Measurements from ENCODE around the gene TRIM66.

Gene TRIM66

DNA sequence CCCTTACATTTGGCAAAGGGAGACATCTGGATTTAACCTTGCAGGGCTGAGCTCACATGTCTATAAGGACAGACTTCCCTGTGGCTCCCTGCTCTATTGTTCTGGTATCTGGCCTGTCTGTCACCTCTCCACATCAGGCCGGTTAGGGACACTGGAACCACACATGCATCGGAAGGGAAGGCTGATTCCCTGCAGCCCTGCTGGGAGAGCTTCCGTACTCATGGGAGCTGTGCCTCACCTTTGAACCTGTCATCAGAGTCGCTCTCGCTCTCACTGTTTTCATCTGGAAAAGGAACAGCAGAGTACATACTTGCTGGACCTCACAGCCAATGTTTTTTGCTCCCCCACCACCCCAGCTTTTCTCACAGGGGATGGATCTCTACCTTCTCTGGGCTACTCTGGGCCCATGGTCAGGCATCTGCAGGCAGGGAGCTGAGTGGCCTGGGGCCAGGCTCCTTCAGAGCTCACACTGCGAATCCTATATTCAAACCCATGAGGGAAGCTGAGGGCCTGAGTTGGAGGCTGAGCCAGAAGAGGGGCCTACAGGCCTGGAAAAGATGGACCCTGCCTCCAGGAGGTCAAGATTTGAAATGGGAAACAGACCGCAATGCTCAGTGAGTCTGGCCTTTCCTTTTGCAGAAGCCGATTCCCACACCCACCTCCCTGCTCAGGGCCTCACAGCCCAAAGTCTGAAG lies 31.4 kb upstream of the TRIM66 start:
- DNase-seq, result no peak

DNA sequence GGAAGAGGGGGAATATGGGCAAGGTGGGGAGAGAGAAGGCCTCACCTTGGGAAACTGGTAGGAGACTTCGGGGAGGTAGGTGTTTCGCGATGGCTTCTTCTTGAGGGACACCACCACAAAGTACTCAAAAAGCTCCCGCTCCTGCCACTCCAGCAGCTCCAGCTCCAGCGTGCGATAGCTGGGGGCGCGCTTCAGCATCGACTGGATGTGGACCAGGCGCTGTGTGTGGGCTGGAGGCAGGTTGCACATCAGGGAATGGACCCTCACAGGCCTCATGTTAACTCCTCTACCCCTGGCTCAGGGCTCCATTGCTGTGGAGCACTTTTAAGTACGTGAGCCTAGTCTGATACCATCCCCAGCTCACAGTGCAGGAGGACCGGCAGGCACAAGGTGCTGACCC lies 30.0 kb upstream of the TRIM66 start:
- DNase-seq, result no peak

DNA sequence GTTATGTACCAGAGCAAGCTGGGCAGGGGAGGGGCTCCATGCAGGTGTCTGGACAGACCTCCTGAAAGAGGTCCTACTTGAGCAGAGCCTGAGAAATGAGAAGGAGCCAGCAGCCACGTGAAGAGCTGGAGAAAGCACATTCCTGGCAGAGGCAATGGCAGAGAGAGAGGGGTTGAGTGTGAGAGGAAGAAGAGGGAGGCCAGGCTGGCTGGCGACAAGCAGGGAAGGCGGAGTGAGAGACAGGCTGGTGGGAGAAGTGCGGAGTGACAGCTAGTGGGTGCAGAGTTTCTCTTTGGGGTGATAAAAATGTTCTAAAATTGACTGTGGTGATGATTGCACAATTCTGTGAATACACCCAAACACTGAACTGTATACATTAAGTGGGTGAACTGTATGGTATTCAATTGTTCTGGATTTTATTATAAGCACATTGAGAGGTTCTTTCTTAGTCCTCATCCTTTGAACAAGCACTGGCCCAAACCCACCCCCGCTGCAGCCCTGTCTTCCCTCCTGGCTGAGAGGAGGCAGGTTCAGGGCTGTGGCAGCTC lies 29.5 kb upstream of the TRIM66 start:
- no peak for DNase-seq

DNA sequence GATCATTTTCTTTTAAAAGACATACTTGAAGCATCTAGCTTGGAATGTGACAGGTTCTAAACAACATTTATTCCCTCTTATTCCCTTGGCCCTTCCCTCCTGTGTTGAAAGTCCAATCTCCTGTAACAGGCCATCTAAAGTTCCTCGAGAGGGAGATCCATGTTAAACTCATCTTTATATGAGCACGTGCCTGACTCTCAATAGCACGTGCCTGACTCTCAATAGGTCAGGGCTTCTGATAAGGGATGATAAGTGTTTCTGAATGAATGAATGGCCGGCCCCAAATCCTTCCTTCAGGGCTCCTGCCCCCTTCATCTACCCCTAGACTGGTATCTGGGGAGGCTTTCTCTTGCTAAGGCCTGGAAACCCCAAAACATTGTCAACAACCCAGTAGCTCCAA lies 27.3 kb upstream of the TRIM66 start:
- no peak for DNase-seq

DNA sequence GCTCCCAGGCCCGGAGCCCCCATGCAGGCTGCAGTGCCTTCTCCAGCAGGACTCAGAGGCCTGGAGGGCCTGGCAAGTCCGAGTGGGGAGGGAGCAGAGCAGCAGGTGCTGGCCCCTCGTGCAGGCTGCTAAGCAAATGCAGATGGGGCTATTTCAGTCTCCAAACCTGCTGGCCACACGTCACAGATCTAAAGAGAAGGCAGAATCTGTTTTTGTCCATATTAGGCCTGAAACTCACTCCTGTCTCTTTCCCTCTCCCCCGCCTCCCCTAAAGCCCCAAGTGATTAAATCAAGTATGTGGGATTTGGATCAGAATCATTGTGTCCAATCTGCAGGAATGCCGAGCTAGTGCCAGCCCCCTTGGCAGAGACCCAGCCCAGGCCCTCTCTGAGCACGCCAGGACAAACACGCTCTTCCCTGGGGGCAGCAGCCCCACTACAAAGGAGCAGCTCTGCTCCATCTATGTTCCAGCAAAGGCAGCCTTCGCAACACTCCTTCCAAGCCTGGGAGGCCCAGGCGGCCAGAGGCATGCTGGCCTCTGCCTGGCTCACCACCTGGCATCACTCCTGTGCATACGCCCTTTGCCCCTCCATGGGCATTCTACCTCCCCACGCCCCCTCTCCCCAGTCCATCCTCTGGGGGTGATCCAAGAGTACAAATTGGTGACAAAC lies 26.7 kb upstream of the TRIM66 start:
- peak; percentile 98 for DNase-seq

DNA sequence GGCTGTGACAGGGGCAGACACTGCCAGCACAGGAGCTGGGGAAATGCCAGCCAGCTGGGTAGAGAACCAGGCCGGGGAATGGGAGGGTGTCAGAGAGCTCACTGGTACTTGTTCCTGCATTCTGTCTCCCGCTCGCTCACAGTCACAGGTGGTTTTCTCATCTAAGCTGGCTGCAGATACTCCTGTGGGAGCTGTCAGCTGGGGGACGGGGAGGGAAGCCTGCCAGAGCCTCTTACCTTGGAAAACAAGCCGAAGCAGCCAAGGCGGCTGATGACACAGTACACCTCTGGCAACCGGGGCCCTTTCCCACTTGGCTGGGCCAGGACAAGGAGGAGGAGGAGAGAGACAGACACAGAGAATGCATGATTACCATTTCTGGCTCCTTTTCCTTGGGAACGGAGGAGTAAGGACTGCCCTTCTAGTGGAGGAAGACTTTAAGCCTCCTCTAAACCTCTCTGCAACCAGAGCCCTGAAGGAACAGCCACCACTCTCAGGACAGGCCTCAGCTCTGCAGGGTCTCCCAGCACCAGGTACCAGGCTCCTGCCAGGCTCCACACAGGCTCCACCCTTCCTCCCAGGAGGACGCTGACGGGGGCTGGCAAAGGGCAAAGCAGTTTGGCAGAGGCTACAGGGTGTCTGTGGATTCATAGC lies 25.2 kb upstream of the TRIM66 start:
- peak; percentile 37 for DNase-seq

DNA sequence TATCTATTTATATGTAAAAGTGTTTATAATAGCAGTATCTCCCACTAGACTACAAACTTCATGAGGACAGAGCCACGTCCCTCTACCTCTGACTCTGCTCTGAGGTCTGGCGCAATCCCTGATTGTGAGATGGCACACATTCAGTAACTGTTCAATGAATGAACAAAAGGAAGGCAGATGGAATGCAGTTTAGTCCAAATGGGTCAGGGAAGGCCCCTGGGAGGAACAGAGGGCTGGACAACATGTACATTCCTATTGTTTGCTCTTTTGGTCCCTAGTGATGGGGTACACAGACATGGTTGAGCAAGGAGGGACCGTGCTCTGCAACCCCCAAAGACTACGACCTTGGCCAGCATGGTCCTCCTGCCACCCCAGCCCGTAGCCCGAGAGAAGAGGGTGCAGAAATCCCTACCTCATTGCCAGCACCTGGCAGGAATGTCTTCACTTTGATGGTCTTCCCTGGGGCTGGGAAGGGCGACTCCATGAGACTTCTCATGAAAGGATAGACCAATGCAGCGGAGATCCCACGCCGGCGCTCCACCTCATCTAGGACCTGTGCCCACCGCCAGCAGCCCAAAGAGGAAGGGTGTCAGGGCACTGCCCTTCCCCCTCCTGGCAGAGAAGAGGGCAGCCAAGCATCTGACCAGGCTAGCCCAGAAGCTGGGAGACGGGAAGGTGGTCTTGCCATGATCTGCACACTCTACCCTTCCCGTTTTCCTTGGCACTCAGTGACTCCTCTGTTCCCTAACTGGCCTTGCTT lies 24.4 kb upstream of the TRIM66 start:
- DNase-seq, result no peak

DNA sequence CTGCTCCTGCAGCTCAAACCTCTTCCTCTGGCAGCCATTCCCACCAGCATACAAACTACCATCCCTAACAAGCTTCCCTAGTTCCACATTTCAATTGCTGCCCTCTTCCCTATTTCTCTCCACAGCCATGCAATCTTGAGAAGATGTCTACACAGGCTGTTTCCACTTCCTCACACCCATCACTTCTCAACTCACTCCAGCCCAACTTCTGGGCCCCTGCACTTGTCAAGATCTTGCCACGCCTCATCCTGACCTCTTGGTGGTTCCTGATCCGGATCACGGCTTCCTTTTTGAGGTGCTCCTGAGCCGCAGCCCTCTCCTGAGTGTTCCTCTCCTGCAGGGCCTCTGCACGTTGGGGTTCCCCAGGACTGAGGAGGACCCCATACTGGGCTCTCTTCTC lies 22.7 kb upstream of the TRIM66 start:
- DNase-seq, result no peak

DNA sequence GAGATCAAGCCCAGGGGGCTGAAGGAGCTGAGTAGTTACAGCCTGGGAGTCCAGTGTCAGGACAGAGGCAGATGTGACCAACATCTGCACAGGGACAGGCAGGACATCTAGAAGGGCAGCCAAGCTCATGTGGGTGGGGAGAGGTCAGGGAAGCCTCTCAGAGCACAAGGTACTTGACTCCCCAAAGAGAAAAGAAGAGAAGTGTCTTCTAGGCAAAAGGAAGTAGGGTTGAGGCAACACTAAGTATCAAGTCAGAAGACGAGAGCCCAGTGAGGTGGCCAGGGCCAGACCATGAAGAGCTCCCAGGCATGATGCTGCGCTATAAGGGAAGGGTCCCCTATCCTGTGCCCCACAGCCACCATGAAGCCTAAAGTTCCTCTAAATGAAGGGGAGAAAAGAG lies 21.7 kb upstream of the TRIM66 start:
- no peak for DNase-seq

DNA sequence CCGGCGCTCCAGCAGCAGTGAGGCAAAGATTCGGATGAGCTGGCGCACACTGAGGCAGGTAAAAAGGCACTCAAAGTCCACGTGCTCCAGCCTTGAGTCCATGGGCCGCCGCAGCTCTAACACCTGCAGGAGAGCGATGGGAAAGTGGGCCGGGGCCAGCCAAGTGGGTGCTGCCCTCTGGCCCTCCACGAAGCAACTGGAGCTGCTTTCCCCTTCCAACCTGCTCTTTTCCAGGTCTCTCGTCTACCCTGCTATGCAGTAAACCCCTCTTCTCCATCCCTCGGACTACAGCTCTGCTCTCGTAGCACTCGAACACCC lies 20.1 kb upstream of the TRIM66 start:
- no peak for DNase-seq

DNA sequence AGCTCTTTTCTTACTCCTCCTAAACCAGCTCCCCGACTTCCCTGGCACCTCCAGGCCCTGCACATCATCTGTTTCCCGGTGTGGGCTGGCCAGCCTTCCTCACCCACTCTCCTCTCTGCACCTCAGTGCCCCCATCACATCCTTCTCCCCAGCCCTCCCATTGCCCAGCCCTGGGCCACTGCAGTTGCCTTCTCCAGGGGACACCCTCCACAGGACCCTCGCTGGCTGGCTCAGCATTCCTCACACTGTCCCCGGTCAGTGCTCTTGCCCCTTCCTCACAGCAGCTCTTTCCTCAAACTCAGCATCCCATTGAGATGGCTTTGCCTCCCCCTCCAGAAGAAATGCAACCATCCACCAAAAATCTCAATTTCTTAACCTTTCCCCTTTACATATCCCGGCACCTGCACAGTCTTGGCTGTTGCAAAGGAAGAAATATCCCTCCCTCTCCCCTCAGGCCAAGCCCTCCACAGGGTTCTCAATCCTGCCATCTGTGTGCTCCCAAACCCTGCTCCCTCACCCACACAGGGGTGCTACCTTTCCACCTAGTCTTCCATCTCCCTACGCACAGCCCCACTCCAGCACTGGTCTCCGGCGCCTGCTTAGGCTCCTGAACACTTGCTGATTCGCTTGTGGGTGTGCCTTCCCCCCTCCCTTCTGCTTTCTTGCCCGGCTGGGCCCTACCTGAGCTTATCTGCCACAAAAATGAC lies 19.6 kb upstream of the TRIM66 start:
- no peak for DNase-seq

DNA sequence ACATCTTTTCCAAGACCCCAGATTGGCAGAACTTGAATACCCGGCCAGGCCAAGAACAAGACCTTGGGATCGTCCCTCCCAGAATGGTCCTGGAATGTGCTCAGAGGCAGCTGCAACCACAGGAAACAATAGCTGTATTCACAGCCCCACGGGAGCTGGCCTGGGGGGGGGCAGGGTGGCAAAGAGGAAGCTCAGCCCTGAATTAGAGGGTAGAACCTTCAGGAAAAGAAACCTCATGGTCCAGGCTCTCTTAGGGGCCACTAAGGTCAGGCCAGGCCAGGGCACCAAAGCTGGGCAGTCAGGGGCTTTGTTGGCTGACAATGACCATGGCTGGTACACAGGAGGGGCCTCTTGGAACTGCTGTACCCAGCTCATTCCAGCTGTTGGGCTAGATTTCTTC lies 17.4 kb upstream of the TRIM66 start:
- DNase-seq, result peak; percentile 72

DNA sequence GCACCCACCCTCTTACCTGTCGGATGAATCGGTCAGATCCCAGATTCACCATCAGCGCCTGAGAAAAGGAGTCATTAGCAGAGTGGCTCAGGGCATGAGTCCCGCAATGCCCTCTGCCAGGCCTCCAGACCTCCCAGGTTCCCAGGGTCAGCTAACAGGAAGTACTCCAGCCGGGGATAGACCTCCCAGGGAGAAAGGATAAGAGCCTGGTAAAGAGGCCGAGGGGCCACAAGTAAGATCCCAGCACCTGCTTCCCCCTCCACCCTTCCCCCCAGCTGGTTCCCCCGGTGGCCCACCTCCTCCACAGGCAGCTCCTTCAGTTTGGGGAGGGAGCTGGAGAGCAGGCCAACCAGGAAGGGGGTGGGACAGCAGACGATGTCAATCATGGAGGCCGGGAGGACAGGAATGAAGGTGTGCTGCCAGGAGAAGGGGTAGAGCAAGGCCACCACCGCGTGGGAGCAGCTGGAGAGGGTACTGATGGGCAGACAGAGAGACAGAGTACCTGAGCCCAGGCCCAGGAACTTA lies 16.5 kb upstream of the TRIM66 start:
- DNase-seq, result no peak

DNA sequence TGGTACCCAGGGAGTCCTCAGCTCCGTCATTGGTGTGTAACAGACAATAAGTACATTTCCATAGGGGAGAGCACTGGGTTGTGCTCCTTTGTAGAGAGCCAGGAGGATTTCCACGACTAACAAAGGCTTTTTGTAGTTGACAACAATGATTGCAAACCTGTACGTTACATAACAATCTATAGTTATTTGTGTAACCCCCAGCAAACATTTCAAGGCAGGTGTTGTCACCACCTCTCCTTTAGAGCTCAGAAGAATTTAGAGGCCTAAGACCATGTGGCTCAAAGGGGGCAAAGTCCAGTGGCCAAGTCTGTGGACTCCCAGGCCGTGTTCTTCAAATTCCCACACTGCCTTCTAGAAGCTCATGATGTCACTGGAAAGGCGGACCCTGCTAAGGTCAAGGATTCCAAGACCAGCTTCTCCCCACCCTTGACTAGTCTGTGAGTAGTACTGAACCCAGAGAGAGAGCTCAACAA lies 15.9 kb upstream of the TRIM66 start:
- no peak for DNase-seq

DNA sequence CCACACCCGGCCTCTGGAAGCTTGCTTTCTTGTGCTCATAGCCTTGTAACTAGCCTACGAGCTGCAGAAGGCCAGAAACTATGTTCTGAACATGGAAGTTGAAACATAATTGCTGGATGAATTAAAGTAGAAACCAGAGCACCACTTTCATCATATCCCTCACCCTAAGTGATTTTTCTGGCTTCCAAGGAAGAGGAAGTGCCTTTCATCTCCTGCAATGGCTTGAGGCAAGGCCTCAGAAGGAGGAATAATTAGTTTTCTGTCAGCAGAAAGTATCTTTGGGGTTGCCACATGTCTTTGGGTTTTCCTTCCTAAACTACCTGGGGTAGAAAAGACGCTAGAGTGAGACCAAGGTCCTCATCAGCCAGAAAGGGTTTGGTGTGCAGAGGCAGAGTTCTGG lies 14.6 kb upstream of the TRIM66 start:
- DNase-seq, result no peak

DNA sequence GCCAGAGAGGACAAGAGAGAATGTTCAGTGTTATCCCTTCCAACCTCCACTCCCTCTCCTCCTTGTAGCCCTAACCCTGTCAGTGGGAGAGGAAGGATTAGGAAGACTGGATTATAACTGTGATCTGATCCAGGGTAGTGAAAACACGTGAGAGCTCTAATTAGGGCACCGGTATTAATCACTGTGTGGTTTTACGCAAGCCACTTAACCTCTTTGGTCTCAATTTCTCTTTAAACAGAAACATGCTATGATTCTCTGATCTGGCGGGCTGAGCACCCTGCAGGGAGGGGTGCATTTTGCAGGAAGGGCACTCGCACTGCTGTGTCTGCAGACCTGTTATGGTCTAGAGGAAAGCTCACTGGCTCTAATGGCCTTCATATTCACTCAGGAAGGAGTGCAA lies 11.7 kb upstream of the TRIM66 start:
- no peak for DNase-seq

DNA sequence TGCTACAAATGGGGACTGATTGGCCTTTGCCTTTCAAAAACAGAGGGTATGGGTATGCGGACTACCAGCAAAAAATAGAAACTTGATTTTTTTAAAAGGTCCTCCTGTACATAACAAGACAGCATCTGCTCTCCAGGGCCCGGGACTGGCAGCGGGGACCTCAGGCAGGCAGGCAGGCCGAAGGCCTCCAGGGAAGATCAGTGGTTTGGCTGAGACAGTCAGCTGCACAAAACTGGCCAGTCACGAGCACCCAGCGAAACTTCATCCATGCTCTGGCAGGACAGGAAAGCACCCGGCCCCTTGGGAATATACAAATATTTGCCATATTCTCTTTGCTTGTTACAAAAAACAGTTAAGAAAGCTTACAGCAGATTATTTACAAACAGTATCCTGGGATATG lies 11.1 kb upstream of the TRIM66 start:
- DNase-seq, result no peak

DNA sequence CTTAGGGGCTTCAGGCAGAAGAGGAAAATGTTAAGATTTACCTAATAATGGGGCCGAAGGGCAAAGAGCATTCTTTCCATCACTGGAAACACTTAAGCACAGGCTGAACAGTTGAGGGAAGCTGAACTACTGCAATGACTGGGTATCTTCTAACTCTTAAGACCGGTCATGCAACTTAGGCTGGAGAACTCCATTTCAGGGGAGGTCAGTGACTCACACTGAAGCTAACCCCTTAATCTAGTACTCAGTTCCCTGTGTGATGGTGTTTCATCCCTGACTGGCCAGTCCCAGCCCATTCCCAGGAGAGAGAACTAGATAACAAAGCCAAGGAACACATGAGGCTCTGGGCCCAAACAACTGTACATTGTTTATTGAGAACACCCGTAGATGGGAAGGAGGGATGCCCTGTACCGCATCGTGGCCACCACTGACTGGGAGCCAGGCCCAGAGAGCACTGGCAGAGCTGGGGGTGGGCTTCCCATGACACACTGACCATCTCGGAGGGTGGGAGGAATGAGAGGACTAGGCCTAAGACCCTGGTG lies 10.6 kb upstream of the TRIM66 start:
- DNase-seq, result no peak

DNA sequence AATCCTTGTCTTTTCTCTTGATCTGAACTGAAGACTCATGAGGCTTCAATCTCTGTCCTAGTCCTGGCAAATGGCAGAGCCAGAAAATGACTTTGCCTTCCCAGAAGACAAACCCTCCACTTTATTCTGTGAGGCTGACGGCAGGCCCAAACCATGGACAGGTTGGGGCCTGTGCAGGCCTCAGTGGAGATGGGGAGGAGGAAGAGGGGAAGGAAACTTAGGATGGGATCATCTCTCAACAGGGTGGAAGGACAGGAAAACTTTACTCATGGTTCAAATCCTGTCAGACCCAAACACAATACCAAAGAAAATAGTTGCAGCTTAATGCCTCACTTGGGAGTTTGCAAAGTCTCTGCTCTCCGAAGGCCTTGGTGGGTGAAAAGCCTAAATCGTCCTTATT lies 10.0 kb upstream of the TRIM66 start:
- no peak for DNase-seq

DNA sequence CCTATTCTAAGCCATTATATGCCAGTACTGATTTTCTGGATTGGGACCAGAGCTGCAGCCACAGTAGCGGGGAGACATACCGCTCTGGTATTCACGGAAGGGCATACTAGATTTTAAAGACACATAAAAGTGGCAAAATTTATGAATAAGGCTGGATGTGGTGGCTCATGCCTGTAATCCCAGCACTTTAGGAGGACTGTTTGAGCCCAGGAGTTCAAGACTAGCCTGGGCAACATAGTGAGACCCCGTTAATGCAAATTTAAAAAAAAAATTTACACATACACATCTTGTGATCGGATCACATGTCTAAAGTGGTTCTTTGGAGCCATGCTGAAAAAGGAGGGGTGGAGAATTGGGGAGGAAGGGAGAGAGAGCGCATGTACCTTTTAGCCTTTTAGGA lies 9.1 kb upstream of the TRIM66 start:
- no peak for DNase-seq

DNA sequence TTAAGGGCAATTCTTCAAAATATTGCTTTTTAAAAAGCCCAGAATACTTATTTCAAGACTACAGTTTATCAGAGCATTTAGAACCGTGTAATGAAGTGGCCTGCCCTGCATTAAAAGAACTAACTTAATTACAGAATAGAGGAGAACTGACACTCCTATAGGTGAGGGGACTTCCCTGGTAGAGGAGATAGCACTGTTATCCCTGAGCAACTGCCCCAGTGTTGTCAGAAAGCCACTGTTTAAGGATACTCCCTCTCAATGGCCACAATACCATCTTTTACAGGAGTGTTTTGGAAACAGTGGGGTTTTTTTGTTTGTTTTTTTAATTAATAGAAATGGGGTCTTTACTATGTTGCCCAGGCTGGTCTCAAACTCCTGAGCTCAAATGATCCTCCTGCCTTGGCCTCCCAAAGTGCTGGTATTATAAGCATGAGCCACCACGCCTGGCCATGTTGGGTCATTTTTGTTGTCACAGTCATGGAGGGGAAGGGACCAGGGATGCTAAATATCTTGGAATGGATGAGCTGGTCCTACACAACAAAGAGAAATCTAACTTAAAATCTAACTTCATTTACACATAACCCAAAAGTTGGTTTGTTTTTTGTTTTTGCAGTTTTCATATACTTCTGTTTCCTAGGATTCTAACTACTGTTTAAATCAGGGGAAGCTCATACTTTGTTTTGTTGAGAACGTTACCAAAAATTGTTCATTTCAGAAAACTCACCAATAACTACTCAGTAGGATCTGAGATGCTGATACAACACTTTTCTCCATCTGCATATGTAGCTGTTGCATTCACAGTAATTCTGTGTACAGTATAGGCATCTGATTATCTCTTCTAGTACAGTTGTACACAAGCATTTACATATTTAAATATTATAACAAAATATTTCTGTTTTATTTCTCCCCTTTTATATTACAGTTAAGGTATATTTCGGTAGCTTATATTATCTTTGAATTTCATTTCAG lies 8.2 kb upstream of the TRIM66 start:
- DNase-seq, result no peak
